IPS DF 4.7 (cell line): ENCODE data around the gene STXBP5.
"Not testable (repeated sequence)": the region's sequence is repeated elsewhere in the genome, so short reads cannot be mapped to it uniquely, and the experiment has no call there.

ENCODE experiments used
- DNase-seq: peaks from one replicate; pipeline ENCODE4 v3.0.0-alpha.2; 2013; ENCODE audit warnings: low spot score; ENCODE audit errors: extremely low read depth

Gene STXBP5

GRCh38 chr6:147244832-147245231 lies 40.6 kb downstream of the STXBP5 start:
- no peak for DNase-seq

- no peak for DNase-seq
Observed at GRCh38 chr6:147245693-147246092, 41.5 kb downstream of the STXBP5 start.

- no peak for DNase-seq
Observed at GRCh38 chr6:147246853-147247635, 42.8 kb downstream of the STXBP5 start.

- no peak for DNase-seq
Observed at GRCh38 chr6:147248859-147249258, 44.6 kb downstream of the STXBP5 start.

GRCh38 chr6:147251072-147251471 lies 46.9 kb downstream of the STXBP5 start:
- DNase-seq: no peak

GRCh38 chr6:147254929-147255473 lies 50.8 kb downstream of the STXBP5 start:
- not testable (repeated sequence) for DNase-seq

GRCh38 chr6:147255948-147256674 lies 51.9 kb downstream of the STXBP5 start:
- DNase-seq: no peak

- no peak for DNase-seq
Observed at GRCh38 chr6:147257760-147258159, 53.5 kb downstream of the STXBP5 start.

GRCh38 chr6:147260091-147260490 lies 55.9 kb downstream of the STXBP5 start:
- DNase-seq: no peak

GRCh38 chr6:147262946-147263345 lies 58.7 kb downstream of the STXBP5 start:
- DNase-seq: no peak

- DNase-seq: no peak
Observed at GRCh38 chr6:147266821-147267220, 62.6 kb downstream of the STXBP5 start.

GRCh38 chr6:147267658-147268057 lies 63.4 kb downstream of the STXBP5 start:
- no peak for DNase-seq

GRCh38 chr6:147268254-147268653 lies 64.0 kb downstream of the STXBP5 start:
- DNase-seq: no peak

GRCh38 chr6:147274012-147274411 lies 69.8 kb downstream of the STXBP5 start:
- no peak for DNase-seq

GRCh38 chr6:147274776-147275175 lies 70.6 kb downstream of the STXBP5 start:
- no peak for DNase-seq

GRCh38 chr6:147278891-147279290 lies 74.7 kb downstream of the STXBP5 start:
- DNase-seq: no peak

GRCh38 chr6:147279427-147279826 lies 75.2 kb downstream of the STXBP5 start:
- no peak for DNase-seq

GRCh38 chr6:147281895-147282565 lies 77.8 kb downstream of the STXBP5 start:
- no peak for DNase-seq

- no peak for DNase-seq
Observed at GRCh38 chr6:147282566-147282959, 78.3 kb downstream of the STXBP5 start.

- no peak for DNase-seq
Observed at GRCh38 chr6:147283460-147283859, 79.2 kb downstream of the STXBP5 start.

GRCh38 chr6:147285087-147285855 lies 81.1 kb downstream of the STXBP5 start:
- DNase-seq: no peak
